ENCODE results near the gene TGM1.

DNA sequence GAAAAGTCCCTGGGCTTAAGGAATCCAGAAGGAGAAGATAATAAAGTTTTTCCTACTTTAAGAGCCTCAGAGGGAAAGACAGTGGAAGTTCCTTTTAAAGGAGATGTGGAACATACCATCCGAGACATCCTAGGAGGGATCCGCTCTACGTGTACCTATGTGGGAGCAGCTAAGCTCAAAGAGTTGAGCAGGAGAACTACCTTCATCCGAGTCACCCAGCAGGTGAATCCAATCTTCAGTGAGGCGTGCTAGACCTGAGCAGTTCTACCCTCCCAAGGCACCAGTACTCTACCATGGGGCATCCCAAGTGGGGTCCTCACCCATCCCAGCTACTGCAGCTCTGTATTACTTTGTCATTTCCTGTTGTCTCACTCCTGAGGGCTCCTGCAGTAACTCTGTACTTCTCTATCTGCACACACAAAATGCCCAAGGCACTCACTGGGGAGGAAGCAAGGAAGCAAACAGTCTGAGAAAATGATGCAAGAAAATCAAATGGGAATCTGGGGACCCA is 24.4 kb downstream of the TGM1 start:
- TF ChIP-seq EGR2 (tag by site-specific recombination; IDR thresholded peaks at IDR 0.05; ENCODE audit: low read depth) (no peak), CTCF (tag by site-specific recombination; IDR thresholded peaks at IDR 0.05) (no peak), ZFP37 (tag by site-specific recombination; IDR thresholded peaks at IDR 0.05) (no peak), ZNF132 (tag by site-specific recombination; IDR thresholded peaks at IDR 0.05; ENCODE audit: borderline replicate concordance) (no peak), YY1 (tag by site-specific recombination; IDR thresholded peaks at IDR 0.05) (no peak), YY2 (tag by site-specific recombination; IDR thresholded peaks at IDR 0.05) (no peak), ZBTB20 (tag by site-specific recombination; IDR thresholded peaks at IDR 0.05) (no peak), RBAK (tag by site-specific recombination; IDR thresholded peaks at IDR 0.05) (no peak), ZNF324 (tag by site-specific recombination; IDR thresholded peaks at IDR 0.05) (no peak), ZNF837 (tag by site-specific recombination; IDR thresholded peaks at IDR 0.05) (no peak), ZBTB7A (tag by site-specific recombination; IDR thresholded peaks at IDR 0.05; ENCODE audit: low read depth) (no peak), BCL11A (tag by site-specific recombination; IDR thresholded peaks at IDR 0.05; ENCODE audit: low read depth) (no peak), SETDB1 (IDR thresholded peaks at IDR 0.05; ENCODE audit: insufficient read length, low read length) (no peak)
- TF ChIP-seq, protein P1, sequence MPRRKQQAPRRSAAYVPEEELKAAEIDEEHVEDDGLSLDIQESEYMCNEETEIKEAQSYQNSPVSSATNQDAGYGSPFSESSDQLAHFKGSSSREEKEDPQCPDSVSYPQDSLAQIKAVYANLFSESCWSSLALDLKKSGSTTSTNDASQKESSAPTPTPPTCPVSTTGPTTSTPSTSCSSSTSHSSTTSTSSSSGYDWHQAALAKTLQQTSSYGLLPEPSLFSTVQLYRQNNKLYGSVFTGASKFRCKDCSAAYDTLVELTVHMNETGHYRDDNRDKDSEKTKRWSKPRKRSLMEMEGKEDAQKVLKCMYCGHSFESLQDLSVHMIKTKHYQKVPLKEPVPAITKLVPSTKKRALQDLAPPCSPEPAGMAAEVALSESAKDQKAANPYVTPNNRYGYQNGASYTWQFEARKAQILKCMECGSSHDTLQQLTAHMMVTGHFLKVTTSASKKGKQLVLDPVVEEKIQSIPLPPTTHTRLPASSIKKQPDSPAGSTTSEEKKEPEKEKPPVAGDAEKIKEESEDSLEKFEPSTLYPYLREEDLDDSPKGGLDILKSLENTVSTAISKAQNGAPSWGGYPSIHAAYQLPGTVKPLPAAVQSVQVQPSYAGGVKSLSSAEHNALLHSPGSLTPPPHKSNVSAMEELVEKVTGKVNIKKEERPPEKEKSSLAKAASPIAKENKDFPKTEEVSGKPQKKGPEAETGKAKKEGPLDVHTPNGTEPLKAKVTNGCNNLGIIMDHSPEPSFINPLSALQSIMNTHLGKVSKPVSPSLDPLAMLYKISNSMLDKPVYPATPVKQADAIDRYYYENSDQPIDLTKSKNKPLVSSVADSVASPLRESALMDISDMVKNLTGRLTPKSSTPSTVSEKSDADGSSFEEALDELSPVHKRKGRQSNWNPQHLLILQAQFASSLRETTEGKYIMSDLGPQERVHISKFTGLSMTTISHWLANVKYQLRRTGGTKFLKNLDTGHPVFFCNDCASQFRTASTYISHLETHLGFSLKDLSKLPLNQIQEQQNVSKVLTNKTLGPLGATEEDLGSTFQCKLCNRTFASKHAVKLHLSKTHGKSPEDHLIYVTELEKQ (tag by site-specific recombination; IDR thresholded peaks at IDR 0.05; ENCODE audit: borderline replicate concordance) = no peak

Measured in HEK293 (cell line).